NB4 (cell line): ENCODE results near the gene RPL14.

ENCODE experiments used
- CTCF ChIP-seq: IDR thresholded peaks from one replicate; pipeline ENCODE4 v1.5.1; 2012; ENCODE audit warnings: low read depth, low read length
- MYC ChIP-seq: IDR thresholded peaks from 2 replicates; pipeline ENCODE4 v1.6.1; 2011; ENCODE audit warnings: low read depth, low read length
- POLR2A ChIP-seq: IDR thresholded peaks from 2 replicates; pipeline ENCODE4 v1.6.1; 2011; ENCODE audit warnings: mild to moderate bottlenecking; ENCODE audit not compliant: insufficient read length; ENCODE audit errors: extremely low read depth

- TF ChIP-seq POLR2A: no peak
- no peak for TF ChIP-seq CTCF
- no peak for TF ChIP-seq MYC
Observed at GRCh38 chr3:40511031-40511718, 54.0 kb downstream of the RPL14 start.
